GM19467 (cell line): Measurements from ENCODE around the gene RSPO4.
"Not testable (repeated sequence)": the region's sequence is repeated elsewhere in the genome, so short reads cannot be mapped to it uniquely, and the experiment has no call there.

ENCODE experiments used
- ATAC-seq: cut with Tn5 transposase; IDR thresholded peaks from one replicate; pipeline ENCODE4 v1.9.1; 2021; ENCODE audit warnings: mild to moderate bottlenecking, moderate library complexity; ENCODE audit not compliant: unreplicated experiment

Gene RSPO4

GRCh38 chr20:1005452-1006027, 3.4 kb upstream of the RSPO4 start:
- no peak for ATAC-seq

GRCh38 chr20:1003920-1004697, 2.0 kb upstream of the RSPO4 start:
- ATAC-seq = no peak

GRCh38 chr20:1002682-1003561, 811 bp upstream of the RSPO4 start:
- no peak for ATAC-seq

GRCh38 chr20:1001116-1001515, 995 bp downstream of the RSPO4 start:
- no peak for ATAC-seq

- no peak for ATAC-seq
These were observed 3.8 kb downstream of the RSPO4 start for GRCh38 chr20:998231-998830.

GRCh38 chr20:997486-997885, 4.6 kb downstream of the RSPO4 start:
- no peak for ATAC-seq

GRCh38 chr20:997016-997415, 5.1 kb downstream of the RSPO4 start:
- ATAC-seq = no peak

GRCh38 chr20:995170-995569, 6.9 kb downstream of the RSPO4 start:
- ATAC-seq = no peak

- no peak for ATAC-seq
These were observed 9.1 kb downstream of the RSPO4 start for GRCh38 chr20:992801-993535.

- no peak for ATAC-seq
These were observed 10.3 kb downstream of the RSPO4 start for GRCh38 chr20:991850-992249.

- no peak for ATAC-seq
These were observed 11.7 kb downstream of the RSPO4 start for GRCh38 chr20:990293-990959.

- ATAC-seq = no peak
These were observed 13.8 kb downstream of the RSPO4 start for GRCh38 chr20:988272-988671.

- no peak for ATAC-seq
These were observed 14.4 kb downstream of the RSPO4 start for GRCh38 chr20:987677-988076.

- no peak for ATAC-seq
These were observed 15.3 kb downstream of the RSPO4 start for GRCh38 chr20:986733-987355.

GRCh38 chr20:984994-985393, 17.1 kb downstream of the RSPO4 start:
- ATAC-seq = not testable (repeated sequence)

GRCh38 chr20:982754-983153, 19.4 kb downstream of the RSPO4 start:
- ATAC-seq = no peak

GRCh38 chr20:977021-977420, 25.1 kb downstream of the RSPO4 start:
- ATAC-seq = no peak

- no peak for ATAC-seq
These were observed 26.1 kb downstream of the RSPO4 start for GRCh38 chr20:976033-976432.

GRCh38 chr20:973785-974194, 28.3 kb downstream of the RSPO4 start:
- ATAC-seq = no peak

- ATAC-seq = no peak
These were observed 29.9 kb downstream of the RSPO4 start for GRCh38 chr20:972256-972655.
